ENCODE data around the gene C19orf81.
A peak's percentile ranks its signal among the peaks of the same experiment; 100 is the strongest.

Gene C19orf81

DNA sequence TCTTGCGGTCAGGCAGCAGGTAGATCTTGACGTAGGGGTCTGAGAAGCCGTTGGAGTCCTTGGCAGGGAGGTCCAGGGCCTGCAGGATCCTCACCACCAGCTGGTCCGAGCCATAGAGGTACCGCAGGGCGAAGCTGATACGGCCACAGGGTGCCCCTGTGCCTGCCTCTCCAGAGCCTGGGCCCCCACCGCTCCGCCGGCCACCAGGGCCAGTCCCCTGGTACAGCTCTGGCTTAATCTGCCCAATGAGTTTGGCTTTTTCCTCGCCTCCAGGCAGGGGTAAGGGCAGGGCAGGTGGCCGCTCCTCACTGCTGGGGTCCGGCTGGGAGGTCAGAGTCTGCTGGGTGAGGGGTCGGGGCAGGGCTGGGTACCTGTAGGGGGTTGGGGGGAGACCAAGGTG, 19.4 kb upstream of the C19orf81 start:
- no peak for DNase-seq (ENCODE audit: low read depth)

DNA sequence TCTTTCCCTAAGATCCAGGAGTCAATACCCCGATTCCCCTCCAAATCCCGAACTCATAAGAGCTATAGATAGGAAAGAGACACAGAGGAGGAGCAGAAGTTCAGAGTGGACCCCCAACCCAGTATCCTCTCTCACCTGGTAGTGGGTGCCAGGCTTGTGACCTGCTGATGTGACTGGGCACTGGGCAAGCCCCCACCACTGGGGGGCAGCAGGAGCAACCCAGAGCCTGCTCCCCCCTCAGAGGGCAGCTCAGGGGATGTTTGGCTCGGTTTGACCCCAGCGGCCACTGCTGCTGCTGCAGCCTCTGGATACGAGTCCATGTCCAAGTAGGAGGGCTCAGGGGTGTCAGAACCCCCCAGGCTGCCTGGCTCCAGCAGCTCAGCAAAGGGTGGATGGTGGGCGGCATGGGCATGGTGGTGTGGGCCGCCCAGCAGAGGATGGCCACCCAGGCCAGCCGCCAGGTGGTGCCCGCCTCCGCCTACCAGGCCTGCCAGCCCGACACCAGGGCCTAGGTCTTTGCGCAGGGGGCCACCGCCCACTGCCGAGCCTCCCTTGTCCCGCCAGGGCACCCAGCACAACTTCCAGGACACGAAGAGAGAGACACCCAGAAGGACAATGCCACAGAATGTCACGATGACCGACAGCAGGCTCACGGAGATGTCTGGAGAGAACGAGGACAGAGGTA, 17.0 kb upstream of the C19orf81 start:
- no peak for DNase-seq (ENCODE audit: low read depth)

DNA sequence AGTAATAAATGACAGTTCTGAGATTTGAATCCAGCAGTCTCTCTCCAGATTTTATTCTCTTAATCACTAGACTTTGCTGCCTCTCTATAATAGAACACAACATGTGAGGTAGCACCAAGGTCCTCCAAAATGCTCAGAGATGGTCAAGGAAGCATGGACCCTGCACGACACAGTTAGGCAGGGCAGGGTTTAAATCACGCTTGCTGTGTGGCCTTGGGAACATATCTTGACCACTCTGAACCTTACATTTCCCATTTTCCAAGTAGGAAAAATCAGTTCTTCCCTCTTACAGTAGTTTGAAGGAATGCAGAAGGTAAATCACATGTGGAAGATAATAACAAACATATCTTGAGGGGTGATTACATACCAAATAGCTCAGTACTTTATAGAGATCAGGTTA, 15.9 kb upstream of the C19orf81 start:
- no peak for DNase-seq (ENCODE audit: low read depth)

DNA sequence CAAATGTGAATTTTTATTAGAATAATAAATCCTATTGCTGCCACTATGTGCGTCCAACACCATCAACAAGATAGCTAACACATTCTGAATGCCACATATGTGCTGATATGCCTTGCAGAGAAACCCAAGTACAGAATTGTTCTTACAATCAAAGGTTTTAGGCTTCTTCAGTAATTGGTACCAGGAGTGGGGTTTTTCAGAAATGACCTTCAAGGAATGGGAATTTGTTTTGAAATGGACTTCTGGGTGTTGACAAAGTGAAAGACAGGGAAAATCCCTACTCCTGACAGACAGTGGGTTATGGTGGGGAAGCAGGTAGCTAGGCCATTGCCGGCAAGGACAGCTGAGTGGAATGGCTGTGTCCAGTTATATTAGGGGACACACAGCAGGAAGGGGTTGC, 15.3 kb upstream of the C19orf81 start:
- no peak for DNase-seq (ENCODE audit: low read depth)

DNA sequence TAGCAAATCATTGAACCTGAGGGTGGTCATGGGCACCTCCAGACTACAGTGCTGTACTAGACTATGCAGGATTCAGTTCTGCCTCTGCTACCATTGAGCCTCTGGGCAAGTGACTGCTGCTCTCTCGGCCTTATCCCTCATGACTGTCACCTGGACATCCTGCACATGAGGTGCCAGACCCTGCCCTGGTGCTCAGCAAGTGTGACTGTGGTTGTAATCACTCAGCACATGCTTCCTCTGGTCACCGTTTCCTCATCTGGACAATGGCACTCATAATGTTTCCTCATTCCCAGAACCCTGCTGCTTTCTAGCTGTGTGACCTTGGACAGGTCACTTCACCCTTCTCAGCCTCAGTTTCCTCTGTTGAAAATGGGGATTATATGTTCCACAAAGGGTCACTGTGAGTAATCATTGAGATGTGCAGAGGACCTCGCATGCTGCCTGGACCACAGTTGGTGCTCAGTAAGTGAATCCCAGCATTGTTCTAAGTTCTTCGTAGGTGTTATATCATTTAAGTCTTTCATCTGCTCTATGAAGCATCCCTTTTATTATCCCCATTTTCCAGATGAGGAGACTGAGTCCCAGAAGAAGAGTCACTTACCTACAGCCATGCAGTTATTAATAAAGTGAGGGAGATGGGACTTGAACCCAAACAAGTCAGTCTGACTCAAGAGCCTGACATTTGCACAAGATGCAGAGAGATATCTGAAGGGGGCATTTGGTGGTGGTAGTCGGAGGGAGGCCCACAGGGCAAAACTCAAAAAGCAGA, 12.7 kb upstream of the C19orf81 start:
- no peak for DNase-seq (ENCODE audit: low read depth)

DNA sequence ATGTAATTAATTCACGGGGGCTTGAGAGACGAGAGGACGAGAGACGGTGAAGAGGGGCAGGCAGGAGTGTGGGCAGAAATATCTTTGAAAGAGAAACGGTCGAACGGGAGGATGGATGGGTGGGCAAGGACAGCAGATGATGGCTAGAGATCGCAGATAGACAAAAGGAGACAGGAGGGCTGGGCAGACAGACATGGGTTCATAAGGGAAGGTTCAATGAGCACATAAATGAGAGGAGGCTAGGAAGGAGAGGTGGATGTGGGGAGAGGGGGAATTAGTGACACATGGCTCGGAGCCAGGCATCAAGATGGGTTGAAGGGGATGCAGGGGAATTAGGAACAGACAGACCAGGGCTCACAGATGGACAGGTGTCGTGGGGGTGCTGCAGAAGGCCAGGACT, 10.6 kb upstream of the C19orf81 start:
- no peak for DNase-seq (ENCODE audit: low read depth)

DNA sequence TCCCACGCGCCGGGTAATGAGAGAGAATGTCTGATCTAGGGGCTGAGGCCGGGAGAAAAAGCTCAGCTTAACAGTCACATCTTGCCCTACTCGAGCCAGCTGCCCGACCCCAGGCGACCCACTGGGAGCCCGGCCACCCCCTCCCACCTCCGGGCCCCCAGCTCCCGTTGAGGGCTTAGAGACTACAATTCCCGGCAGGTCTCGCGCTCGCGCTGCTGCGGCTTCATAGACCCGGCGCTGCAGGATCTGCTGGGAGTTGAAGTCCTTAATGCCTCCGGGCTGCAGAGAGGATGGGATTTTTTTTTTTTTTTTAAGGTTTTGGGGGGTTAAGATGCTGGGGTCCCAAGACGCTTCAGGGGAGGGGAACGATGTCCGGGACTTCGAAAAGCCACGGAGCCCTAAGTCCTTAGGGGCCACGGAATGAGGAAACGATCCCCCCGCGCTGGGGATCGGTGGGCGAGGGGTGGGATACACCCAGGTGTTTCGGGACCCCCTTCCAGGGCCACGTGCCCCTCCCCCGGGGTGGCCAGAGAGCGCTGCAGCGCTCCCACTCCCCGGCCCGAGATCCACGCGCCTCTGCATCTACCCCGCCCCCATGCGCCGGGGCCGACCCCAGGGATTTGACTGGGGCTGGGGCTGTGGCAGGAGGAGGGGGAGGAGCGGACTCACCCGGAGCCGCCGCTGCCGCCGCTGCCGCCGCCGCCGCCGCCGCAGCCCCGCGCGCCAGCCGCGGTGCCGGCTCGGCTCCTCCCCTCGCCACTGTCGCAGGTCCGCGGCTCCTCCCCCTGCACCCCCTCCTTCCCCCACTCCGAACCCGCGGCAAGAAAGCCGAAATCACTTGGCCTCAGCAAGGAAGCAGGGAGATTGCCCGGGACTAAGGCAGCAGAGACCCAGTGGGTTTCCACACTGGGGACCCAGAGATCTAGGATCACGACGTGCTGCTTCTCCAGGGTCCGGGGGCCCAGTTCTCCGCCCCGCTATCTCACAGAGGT, 9.8 kb upstream of the C19orf81 start, which contains the start of gene SYT3:
TSS of gene SYT3 (minus strand) at position 761 of the 992 bp plus-strand sequence. CDS start 2,470 bp downstream, outside the sequence.
- DNase-seq (ENCODE audit: low read depth): no peak

DNA sequence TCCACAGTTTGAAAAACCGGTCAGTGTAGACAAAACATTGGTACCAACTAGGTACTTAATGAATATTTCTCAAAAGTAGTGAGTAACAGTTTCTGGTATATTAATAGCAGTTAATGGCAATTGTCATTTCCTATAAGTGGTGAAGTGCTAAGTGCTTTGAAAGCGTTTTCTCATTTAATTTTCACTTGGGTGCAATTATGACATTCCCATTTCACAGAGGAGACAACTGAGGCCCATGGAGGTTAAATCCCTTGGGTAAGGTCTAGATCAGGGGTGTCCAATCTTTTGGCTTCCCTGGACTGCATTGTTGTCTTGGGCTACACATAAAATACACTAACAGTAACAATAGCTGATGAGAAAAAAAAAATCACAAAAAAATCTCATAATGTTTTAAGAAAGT, 8.9 kb upstream of the C19orf81 start:
- DNase-seq (ENCODE audit: low read depth): no peak

DNA sequence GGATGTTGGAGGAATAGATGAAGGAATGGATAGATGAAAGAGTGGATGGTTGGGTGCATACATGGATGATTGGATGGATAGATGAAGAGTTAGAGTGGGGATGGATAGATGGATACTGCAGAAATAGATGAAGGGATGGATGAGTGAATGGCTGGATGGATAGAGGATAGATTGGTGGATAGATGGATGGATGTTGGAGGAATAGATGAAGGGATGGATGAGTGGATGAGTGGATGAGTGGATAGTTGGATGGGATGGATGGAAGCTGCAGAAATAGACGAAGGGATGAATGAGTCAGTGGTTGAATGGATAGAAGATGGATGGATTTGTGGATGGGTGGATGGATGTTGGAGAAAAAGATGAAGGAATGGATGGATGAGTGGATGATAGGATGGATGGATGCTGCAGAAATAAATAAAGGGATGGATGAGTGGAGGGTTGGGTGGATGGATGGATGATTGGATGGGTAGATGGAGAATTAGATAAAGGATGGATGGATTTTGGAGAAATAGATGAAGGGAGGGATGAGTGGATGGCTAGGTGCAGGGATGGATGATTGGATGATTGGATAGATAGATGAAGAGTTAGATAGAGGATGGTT, 4.8 kb upstream of the C19orf81 start:
- DNase-seq (ENCODE audit: low read depth): no peak

DNA sequence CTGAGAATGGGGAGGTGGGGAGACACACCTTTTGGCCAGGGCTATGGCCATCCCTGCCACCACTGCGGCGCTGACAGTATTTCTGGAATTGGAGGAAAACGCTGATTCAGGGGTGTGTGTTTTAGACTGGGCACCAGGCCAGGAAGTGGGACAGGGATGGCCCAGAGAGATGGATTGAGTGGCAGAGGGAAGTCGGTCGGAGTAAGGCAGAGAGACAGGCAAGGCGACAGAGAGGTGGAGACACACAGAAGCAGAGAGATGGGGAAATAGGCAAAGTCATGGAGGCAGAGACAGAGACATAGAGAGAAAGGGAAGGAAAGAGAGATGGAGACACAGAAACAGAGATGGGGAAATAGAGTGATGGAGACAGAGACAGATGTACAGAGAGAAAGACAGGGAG, 4.1 kb upstream of the C19orf81 start:
- no peak for DNase-seq (ENCODE audit: low read depth)

DNA sequence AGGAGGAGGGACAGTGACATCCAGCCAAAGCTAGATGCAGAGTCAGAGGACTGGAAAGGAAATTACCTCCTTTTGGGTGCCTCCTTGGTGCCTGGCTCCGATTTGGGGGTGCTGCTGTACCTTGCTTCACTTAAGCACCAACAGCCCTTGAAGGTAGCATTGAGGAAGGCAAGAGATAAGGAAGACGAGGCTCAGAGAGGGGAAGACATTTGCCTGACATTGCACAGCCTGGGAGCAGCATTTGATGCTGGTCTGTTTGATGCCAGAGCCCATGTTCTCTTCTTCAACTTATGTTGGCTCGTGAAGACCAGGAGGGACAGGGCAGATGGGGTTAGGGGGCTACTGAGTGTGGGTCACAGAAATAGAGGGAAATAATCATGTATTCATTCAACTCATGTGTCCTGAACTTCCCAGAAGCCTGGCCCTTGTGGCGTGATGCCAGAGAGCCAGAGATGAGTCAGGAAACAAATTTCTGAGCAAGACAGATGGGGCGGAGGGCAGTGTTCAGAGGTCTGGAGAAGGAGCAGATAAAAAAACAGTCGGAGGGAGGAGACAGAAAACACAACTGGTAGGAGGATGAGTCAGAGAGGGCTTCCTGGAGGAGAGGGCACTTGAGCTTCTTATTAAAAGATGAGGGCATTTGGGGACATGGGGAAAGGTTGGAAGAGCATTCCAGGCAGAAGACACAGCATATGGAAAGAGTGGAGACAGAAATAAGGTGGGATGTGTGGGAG, 3.0 kb upstream of the C19orf81 start:
- DNase-seq (ENCODE audit: low read depth): peak; percentile 38

DNA sequence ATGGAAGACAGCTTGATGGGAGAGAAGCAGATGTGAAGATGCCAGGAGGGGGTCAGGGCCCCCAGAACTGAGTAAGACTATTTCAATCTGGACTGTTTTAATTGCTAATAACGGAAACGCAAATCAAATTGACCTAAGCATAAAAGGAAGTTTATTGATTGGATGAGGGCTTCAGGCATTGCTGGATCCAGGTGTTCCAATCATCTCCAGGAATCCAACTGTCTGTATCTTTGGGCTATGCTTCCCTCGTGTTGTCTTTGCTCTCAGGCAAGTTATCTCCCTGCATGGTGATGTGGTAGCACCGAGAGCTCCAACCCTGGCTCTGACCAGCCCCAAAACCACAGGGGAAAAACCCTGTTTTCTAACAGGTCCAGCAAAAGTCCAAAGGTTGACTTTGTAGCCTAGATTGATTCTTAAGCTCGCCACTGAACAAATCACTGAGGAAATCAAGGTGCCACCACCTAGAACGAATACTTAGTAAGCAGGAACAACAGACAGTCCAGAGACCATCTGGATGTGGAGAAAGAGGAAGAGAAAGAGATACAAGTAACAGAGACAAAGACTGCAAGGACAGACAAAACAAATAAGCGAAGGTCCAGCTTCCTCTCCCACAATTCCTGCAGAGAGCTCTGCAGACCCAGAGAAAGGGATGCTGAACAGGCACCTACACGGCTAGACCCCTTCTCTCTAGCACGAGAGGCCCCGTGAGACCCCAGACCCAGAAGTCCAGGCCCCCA, 1.2 kb upstream of the C19orf81 start:
- DNase-seq (ENCODE audit: low read depth): no peak

DNA sequence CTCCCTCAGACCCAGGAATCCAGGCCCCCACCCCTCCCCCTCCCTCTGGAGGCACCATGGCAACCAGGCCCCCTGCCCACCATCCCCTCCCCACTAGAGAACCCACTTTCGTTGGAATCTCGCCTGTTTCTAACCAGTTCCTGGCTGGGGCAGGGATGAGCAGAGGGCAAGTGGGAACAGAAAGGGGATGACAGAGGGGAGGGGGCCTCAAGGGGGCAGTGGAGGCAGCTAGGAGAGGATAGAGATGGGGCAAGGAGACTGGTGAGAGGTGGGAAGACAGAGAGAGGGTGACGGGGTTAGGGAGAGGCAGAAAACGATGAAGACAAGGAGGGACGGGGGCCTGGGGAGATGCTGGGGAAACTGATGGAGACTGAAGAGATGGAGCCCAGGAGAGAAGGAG, 586 bp upstream of the C19orf81 start:
- DNase-seq (ENCODE audit: low read depth): no peak

DNA sequence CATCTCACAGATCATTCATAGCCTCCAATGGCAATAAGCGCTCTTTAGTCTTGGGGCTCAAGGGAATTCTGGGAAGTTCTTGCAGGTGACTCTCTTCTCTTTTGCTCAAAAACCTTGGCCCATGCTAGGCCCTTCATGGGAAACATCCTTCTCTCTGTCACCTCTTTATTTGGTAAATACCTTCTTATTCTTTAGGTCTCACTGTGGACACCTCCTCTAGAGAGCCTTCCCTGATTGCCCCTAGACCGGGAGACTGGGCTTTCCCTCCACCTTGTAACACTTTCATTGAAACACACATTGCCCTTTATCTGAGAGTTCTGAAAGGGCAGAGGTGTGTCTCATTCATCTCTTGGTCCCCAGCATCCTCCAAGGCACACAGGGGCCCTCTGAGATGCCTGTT, 1.9 kb downstream of the C19orf81 start:
- DNase-seq (ENCODE audit: low read depth): no peak

DNA sequence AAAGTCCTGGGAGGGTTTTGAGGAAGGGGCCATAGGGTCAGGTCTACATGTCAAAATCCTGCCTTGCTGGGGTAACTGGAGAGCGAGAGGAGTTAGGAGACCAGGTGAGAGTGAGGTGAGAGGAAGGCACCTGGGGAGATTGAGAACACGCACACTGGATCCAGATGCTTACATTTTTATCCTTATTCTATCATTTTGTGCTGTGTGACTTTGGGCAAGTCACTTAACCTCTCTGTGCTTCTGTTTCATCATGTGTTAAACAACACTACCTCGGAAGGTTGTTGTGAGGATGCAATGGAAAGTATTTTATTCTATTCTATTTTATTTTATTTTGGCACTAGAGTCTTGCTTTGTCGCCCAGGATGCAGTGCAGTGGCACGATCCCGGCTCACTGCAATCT, 3.5 kb downstream of the C19orf81 start:
- no peak for DNase-seq (ENCODE audit: low read depth)

DNA sequence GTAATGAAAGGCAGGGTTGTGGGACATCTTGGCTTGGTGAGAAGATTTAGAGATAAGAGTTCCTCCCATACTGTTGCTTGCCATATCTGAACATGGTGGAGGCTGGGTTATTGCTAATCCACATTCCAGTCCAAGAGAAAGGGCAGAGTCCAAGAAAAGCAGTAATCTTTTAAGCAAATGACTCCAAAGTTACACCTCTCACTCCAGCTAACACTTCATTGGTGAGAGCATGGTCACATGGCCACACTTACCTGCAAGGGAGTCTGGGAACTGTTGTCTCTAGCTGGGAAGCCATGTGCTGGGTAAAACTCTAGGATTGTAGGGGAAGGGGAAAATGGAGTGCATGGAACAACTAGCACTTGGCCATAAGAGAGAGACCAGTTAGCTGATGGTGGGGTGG, 5.6 kb downstream of the C19orf81 start:
- DNase-seq (ENCODE audit: low read depth): no peak

DNA sequence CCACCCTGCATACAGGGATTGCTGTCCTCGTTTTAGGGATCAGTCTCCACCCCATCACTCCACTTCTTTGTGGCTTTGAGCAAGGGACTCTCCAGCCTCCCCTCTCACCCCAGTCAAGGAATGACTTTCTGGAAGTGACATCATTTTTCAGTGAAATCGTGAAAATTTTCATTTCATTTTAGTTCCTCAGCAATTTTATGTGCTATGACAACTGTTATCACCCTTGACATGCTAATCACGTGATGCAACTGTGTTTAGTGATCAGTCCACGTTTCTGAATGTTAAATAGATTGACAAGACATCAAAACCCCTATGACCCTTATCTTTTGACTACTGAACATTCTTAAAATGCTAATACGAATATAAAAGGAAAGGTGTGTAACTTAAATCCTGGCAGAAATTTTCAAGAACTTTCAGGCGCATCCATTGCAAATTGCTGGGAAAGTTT, 8.0 kb downstream of the C19orf81 start:
- no peak for DNase-seq (ENCODE audit: low read depth)

DNA sequence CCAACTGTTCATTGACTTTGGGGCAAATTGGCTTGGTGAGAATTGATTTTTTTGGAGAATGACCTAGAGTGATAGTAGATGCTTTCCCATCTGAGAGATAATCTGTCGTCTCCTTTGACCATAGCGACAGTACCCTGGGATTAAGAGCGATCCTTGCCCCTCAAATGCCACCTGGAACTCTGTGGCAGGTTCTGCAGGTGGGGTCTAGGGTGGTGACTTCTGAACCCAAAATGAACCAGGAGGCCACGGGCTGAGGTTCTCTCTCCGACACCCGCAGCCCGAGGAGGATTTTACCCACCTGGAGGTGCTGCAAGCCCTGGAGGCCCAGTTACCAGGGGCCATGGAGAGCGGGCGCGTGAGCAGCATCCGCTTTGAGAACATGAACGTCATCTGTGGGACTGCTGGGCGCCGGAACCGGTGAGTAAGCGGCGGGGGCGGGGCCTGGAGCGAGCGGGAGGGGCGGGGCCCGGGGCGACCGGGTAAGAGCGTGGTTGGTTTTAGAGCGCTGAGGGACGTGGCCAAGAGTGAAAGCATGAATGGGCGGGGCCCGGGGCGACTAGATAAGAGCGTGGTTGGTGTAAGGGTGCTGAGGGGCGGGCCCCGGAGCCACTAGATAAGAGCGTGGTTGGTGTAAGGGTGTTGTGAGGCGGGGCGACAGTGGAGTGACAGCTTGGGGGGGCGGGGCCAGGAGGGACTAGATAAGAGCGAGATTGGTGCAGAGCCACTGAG, 8.6 kb downstream of the C19orf81 start:
- no peak for DNase-seq (ENCODE audit: low read depth)

DNA sequence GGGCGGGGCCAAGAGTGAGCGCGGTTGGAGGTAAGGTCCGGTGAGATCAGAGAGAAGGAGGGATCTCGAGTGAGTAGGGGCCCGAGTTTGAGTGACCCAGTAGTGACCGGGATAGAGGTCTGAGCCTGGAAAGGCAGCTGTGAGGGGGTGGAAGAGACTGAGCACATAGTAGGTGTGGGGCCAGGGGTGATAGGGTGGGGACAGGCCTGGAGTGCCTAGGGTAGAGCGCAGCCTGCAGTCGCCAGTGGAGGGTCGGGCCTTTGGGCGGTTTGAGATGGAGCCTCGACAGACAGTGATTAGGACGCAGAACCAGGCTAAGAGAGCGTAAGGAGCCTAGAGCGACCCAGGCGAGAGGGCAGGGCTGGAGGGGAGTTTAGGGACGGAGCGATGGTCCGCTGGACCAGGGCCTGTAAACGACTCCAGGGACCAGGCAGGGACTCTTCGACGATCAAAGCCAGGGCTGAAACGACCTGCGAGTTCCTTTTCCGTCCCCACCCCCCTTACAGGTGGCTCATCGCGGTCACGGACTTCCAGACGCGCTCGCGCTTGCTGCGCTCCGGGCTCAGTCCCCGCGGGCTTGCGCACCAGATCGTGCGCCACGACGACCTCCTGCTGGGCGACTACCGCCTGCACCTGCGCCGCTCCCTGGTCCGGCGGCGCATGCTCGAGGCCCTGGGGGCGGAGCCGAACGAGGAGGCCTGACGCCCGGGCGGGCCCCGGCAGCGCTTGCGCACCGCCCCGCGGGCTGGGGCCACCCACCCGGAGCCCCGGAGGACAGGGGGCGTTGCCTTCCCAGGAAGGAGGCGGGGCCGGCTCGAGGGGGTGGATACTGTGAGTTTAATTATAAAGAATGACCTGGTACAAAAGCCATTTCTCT, 9.4 kb downstream of the C19orf81 start:
- DNase-seq (ENCODE audit: low read depth): no peak
